ENCODE results near the gene AAMP.

- TF ChIP-seq CTCF (IDR thresholded peaks at IDR 0.05) (no peak), ZFX (IDR thresholded peaks at IDR 0.05; ENCODE audit: borderline replicate concordance) (no peak)
Observed at GRCh38 chr2:218298314-218298875, 28.5 kb upstream of the AAMP start.

All from 22Rv1 (cell line).